Measurements from ENCODE around the gene SH2D1B. TPM values are rescaled to one million over a fixed set of nuclear protein-coding genes. Genes with fewer than 3 reads are reported as not detected.
"Not testable (repeated sequence)": the region's sequence is repeated elsewhere in the genome, so short reads cannot be mapped to it uniquely, and the experiment has no call there.

SH2D1B gene
- total and polyA plus RNA-seq, 2 donors (not counting 1 experiment from before 2014, with no cell fraction given) = 0.15 TPM

DNA sequence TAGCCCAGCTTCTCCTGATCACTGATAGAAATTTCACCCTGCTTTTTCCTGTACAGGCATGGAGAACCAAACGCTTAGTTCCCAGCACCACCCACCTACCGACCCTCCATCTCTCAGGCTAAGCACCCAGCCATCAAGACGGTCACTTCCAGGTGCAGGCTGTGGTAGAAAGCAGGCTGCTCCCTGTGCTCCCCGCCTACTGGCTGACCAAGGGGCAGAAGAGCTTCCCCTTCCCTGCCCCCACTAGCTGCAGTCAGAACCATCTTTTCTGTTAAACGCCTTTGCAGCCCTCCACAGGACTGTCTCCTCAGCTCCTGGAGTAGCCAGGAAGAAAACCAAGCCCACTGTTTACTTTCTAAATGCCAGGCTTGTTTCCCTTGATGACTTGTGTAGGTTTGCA is 58.2 kb downstream of the SH2D1B start:
- no peak overlapping the region for H2AFZ ChIP-seq (ENCODE audit: insufficient read depth, low read depth, low read length, poor library complexity, severe bottlenecking)

DNA sequence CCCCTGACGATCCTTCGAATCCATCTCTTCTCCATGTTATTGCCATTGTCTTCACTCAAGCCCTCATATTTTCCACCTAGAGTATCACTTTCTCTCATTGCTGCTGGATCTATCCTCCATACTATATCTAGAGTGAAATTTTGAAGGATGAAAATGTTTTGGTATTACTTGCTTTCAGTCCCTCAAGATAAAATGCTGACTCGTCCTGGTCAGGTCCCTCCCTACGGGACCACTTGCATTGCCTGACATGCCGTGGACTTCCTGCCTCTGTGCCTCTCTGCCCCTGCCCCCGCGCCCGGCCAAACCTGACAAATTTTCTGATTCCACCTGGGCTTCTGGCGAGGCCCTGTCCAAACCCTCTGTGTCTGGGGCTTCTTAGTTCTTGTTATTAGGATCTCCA is 58.9 kb downstream of the SH2D1B start:
- no peak for ATAC-seq (ENCODE audit: low read depth)

More for the DNA sequence above, 58.2 kb downstream of the SH2D1B start:
- no peaks in the 10 kb centered on the region for H4K20me1 ChIP-seq (ENCODE audit: control insufficient read depth, insufficient read depth, low read length, poor library complexity, severe bottlenecking)
- H3K27ac ChIP-seq (ENCODE audit: low read length in 2 of 2) = no peak overlapping the region
- no peak for TF ChIP-seq EZH2 (IDR thresholded peaks at IDR 0.05; ENCODE audit: borderline replicate concordance, insufficient read depth, low read depth, low read length, poor library complexity, severe bottlenecking)
- TF ChIP-seq, protein P1, sequence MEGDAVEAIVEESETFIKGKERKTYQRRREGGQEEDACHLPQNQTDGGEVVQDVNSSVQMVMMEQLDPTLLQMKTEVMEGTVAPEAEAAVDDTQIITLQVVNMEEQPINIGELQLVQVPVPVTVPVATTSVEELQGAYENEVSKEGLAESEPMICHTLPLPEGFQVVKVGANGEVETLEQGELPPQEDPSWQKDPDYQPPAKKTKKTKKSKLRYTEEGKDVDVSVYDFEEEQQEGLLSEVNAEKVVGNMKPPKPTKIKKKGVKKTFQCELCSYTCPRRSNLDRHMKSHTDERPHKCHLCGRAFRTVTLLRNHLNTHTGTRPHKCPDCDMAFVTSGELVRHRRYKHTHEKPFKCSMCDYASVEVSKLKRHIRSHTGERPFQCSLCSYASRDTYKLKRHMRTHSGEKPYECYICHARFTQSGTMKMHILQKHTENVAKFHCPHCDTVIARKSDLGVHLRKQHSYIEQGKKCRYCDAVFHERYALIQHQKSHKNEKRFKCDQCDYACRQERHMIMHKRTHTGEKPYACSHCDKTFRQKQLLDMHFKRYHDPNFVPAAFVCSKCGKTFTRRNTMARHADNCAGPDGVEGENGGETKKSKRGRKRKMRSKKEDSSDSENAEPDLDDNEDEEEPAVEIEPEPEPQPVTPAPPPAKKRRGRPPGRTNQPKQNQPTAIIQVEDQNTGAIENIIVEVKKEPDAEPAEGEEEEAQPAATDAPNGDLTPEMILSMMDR (IDR thresholded peaks at IDR 0.05) = no peak
- no peaks in the 10 kb centered on the region for H3K9me3 Mint-ChIP-seq (ENCODE audit: insufficient read depth)
- WGBS (ENCODE audit: insufficient coverage) = 62% methylated on average over 5 of the region's 5 CpGs
- DNase-seq = no peak
- ChIA-PET POLR2A (no interaction called here), CTCF (no interaction called here)
- no peaks in the 10 kb centered on the region for H3K79me2 ChIP-seq (ENCODE audit: control insufficient read depth, insufficient read depth, low read length)
- H3K9ac ChIP-seq (ENCODE audit: low read length) = no peak overlapping the region
- ATAC-seq (ENCODE audit: low read depth) = no peak
- H3K36me3 ChIP-seq (replicated peaks in 1 of 2; ENCODE audit: control extremely low read depth in 1 of 2, control insufficient read depth in 1 of 2, extremely low read depth in 1 of 2, insufficient read depth in 2 of 2, low read length in 1 of 2) = no peaks in the 10 kb centered on the region
- intact Hi-C loops (cut with micrococcal nuclease) = no loop called here
- H3K4me2 ChIP-seq (replicated peaks; ENCODE audit: low read depth, low read length, poor library complexity, severe bottlenecking) = no peak overlapping the region
- no peaks in the 10 kb centered on the region for H3K27me3 ChIP-seq (replicated peaks in 1 of 4; ENCODE audit: control extremely low read depth in 1 of 4, control insufficient read depth in 3 of 4, insufficient read depth in 4 of 4, low read length in 3 of 4)
- H3K4me1 ChIP-seq (ENCODE audit: control insufficient read depth in 2 of 2, insufficient read depth in 2 of 2, low read length in 2 of 2) = no peaks in the 10 kb centered on the region
- no peak overlapping the region for H3K27ac Mint-ChIP-seq
- no peak overlapping the region for H3K4me3 Mint-ChIP-seq
- peaks cover 35% of the 10 kb centered on the region for H3K27me3 Mint-ChIP-seq
- H3K9me3 ChIP-seq (ENCODE audit: control extremely low read depth in 1 of 3, control insufficient read depth in 2 of 3, insufficient read depth in 1 of 3, low read length in 2 of 3) = no peaks in the 10 kb centered on the region
- H3K4me1 Mint-ChIP-seq = no peaks in the 10 kb centered on the region
- H3K4me3 ChIP-seq (ENCODE audit: control extremely low read depth in 1 of 5, extremely low read depth in 1 of 5, insufficient read depth in 1 of 5, low read depth in 2 of 5, low read length in 4 of 5) = no peak overlapping the region

DNA sequence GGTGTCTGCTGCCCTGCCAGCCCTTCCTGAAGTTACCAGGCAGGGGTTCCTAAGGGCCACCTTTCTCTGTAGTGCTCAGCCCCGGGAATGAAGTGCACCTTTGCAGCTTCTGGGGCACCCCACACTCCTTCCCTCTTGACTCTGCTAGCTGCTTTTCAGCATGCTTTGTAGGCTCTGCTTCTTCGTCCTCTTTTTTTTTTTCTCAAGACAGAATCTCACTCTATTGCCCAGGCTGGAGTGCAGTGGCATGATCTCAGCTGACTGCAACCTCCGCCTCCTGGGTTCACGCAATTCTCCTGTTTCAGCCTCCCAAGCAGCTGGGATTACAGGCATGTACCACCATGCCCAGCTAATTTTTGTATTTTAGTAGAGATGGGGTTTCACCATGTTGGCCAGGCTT is 60.1 kb downstream of the SH2D1B start:
- H3K79me2 ChIP-seq (ENCODE audit: control insufficient read depth, insufficient read depth, low read length); H3K36me3 ChIP-seq (replicated peaks in 1 of 2; ENCODE audit: control extremely low read depth in 1 of 2, control insufficient read depth in 1 of 2, extremely low read depth in 1 of 2, insufficient read depth in 2 of 2, low read length in 1 of 2); intact Hi-C loops (cut with micrococcal nuclease); DNase-seq; H3K27me3 ChIP-seq (replicated peaks in 1 of 4; ENCODE audit: control extremely low read depth in 1 of 4, control insufficient read depth in 3 of 4, insufficient read depth in 4 of 4, low read length in 3 of 4); H2AFZ ChIP-seq (ENCODE audit: insufficient read depth, low read depth, low read length, poor library complexity, severe bottlenecking); POLR2A ChIA-PET; H4K20me1 ChIP-seq (ENCODE audit: control insufficient read depth, insufficient read depth, low read length, poor library complexity, severe bottlenecking); H3K4me3 ChIP-seq (ENCODE audit: control extremely low read depth in 1 of 5, extremely low read depth in 1 of 5, insufficient read depth in 1 of 5, low read depth in 2 of 5, low read length in 4 of 5); H3K27ac ChIP-seq (ENCODE audit: low read length in 2 of 2); H3K9ac ChIP-seq (ENCODE audit: low read length); H3K27ac Mint-ChIP-seq; H3K4me2 ChIP-seq (replicated peaks; ENCODE audit: low read depth, low read length, poor library complexity, severe bottlenecking); H3K4me3 Mint-ChIP-seq; H3K9me3 ChIP-seq (ENCODE audit: control extremely low read depth in 1 of 3, control insufficient read depth in 2 of 3, insufficient read depth in 1 of 3, low read length in 2 of 3); ATAC-seq (ENCODE audit: low read depth); H3K9me3 Mint-ChIP-seq (ENCODE audit: insufficient read depth); H3K4me1 Mint-ChIP-seq; H3K4me1 ChIP-seq (ENCODE audit: control insufficient read depth in 2 of 2, insufficient read depth in 2 of 2, low read length in 2 of 2): not testable (repeated sequence)
- peaks cover 32% of the 10 kb centered on the region for H3K27me3 Mint-ChIP-seq
- CTCF ChIA-PET = interaction anchor here (0.6 kb wide), 1 partner anchor 40 kb away, joined by 4 read pairs; no protein-coding TSS in a partner anchor
- WGBS (ENCODE audit: insufficient coverage) = 44% methylated on average over 1 of the region's 4 CpGs

More for the DNA sequence above, 58.9 kb downstream of the SH2D1B start:
- Histone ChIP-seq H3K36me3 (replicated peaks in 1 of 2; ENCODE audit: control extremely low read depth in 1 of 2, control insufficient read depth in 1 of 2, extremely low read depth in 1 of 2, insufficient read depth in 2 of 2, low read length in 1 of 2) (no peaks in the 10 kb centered on the region), H4K20me1 (ENCODE audit: control insufficient read depth, insufficient read depth, low read length, poor library complexity, severe bottlenecking) (no peaks in the 10 kb centered on the region), H3K27me3 (replicated peaks in 1 of 4; ENCODE audit: control extremely low read depth in 1 of 4, control insufficient read depth in 3 of 4, insufficient read depth in 4 of 4, low read length in 3 of 4) (no peaks in the 10 kb centered on the region), H3K27ac (ENCODE audit: low read length in 2 of 2) (no peak overlapping the region), H3K79me2 (ENCODE audit: control insufficient read depth, insufficient read depth, low read length) (no peaks in the 10 kb centered on the region), H3K4me1 (ENCODE audit: control insufficient read depth in 2 of 2, insufficient read depth in 2 of 2, low read length in 2 of 2) (no peaks in the 10 kb centered on the region), H2AFZ (ENCODE audit: insufficient read depth, low read depth, low read length, poor library complexity, severe bottlenecking) (no peak overlapping the region), H3K9me3 (ENCODE audit: control extremely low read depth in 1 of 3, control insufficient read depth in 2 of 3, insufficient read depth in 1 of 3, low read length in 2 of 3) (no peaks in the 10 kb centered on the region), H3K9ac (ENCODE audit: low read length) (no peak overlapping the region), H3K4me2 (replicated peaks; ENCODE audit: low read depth, low read length, poor library complexity, severe bottlenecking) (no peak overlapping the region), H3K4me3 (ENCODE audit: control extremely low read depth in 1 of 5, extremely low read depth in 1 of 5, insufficient read depth in 1 of 5, low read depth in 2 of 5, low read length in 4 of 5) (no peak overlapping the region)
- H3K4me3 Mint-ChIP-seq = no peak overlapping the region
- no peaks in the 10 kb centered on the region for H3K9me3 Mint-ChIP-seq (ENCODE audit: insufficient read depth)
- 42% methylated on average over 4 of the region's 9 CpGs for WGBS (ENCODE audit: insufficient coverage)
- no peak overlapping the region for H3K27ac Mint-ChIP-seq
- peaks cover 33% of the 10 kb centered on the region for H3K27me3 Mint-ChIP-seq
- no peaks in the 10 kb centered on the region for H3K4me1 Mint-ChIP-seq
- ChIA-PET CTCF (no interaction called here), POLR2A (no interaction called here)
- TF ChIP-seq, protein P1 (IDR thresholded peaks at IDR 0.05) = no peak
- TF ChIP-seq EZH2 (IDR thresholded peaks at IDR 0.05; ENCODE audit: borderline replicate concordance, insufficient read depth, low read depth, low read length, poor library complexity, severe bottlenecking) = no peak
- DNase-seq = no peak
- intact Hi-C loops (cut with micrococcal nuclease) = no loop called here

All from B cell (primary cell).